ENCODE results near the gene SFI1.

Gene SFI1

GRCh38 chr22:31616315-31616980 lies 120.1 kb downstream of the SFI1 start:
- TF ChIP-seq CTCF (conservative IDR thresholded peaks at IDR 0.05), result no peak
- H3K27ac ChIP-seq, result no peak overlapping the region

DNA sequence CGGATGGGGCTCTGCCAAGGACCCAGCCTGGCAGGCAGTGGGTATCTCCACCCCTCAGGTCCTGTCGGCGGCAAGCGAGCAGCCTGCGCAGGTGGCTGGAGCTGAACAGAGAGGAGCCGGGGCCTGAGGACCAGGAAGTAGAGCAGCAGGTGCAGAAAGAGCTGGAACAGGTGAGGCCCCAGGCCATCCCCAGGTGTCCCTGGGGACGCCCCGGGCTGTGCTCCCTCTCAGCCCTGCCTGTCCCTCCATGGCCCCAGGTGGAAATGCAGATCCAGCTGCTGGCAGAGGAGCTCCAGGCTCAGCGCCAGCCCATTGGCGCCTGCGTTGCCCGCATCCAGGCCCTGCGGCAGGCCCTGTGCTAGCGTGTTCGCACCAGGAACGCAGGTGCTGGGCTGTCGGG lies 121.7 kb downstream of the SFI1 start:
- H3K27ac ChIP-seq, result no peak overlapping the region
- no peak for TF ChIP-seq CTCF (conservative IDR thresholded peaks at IDR 0.05)

DNA sequence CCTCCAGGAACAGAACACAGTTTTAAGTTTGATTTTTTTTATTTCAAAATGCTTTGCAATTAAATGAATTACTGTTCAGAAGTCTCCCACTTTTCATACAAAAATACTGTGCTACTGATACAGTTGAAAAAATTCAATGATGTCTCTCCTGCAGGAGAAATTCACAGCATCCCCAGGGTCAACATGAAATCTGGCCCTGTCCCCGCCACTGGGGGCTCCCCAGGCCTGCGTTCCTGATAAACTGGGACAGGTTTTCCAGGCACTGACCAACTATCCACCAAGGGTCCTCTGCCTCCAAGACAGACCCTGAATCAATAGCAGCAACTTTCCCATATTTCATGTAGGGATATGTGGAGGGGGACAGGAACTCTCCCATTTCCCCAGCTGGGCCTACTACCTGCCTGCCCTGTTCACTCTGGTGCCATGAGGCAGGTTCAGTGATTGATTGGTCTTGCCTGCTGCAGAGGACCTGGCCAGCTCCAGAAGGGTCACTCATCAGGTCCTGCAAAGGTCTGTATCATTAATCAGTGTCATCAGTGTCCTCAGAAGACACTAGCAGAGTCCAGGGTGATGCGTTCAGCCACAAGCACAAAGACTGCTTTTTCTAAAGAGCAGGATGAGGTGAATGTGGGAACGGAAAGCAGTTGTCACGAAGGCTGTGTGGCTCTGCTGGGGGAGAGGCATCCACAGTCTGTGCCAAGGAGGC lies 122.3 kb downstream of the SFI1 start:
- no peak overlapping the region for H3K27ac ChIP-seq
- TF ChIP-seq CTCF (conservative IDR thresholded peaks at IDR 0.05), result no peak

DNA sequence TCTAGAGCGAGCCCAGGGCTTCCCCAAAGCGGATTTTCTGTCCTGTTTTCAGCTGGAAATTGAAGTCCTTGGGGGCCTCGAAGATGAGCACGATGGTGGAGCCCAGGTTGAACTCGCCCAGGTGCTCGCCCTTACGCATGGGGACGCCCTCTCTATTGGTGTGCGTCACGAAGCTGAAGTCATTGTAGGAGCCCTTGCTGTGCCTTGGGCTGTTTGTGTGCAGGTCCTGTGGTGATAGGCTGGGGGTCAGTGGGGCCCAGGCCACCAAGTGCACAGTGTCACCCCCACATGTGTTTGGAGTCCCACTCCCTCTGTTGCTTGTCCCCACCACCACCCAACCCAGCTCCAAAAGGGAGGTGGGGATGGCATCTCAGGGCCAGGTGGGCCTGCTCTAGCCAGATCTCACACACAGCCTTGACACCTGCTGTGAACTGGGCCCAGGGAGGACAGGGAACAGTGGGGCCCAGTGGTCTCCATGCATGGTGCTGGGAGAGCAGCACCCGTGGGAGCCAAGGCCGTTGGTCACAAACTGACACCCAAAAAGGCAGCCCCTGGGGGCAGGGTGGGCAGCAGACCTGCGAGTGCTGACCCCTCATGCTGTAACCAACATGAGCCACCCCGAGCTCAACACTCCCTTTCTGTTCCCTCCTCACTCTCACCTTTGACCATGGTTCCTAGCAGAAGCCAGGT lies 123.4 kb downstream of the SFI1 start:
- no peak overlapping the region for H3K27ac ChIP-seq
- TF ChIP-seq CTCF (conservative IDR thresholded peaks at IDR 0.05), result no peak

DNA sequence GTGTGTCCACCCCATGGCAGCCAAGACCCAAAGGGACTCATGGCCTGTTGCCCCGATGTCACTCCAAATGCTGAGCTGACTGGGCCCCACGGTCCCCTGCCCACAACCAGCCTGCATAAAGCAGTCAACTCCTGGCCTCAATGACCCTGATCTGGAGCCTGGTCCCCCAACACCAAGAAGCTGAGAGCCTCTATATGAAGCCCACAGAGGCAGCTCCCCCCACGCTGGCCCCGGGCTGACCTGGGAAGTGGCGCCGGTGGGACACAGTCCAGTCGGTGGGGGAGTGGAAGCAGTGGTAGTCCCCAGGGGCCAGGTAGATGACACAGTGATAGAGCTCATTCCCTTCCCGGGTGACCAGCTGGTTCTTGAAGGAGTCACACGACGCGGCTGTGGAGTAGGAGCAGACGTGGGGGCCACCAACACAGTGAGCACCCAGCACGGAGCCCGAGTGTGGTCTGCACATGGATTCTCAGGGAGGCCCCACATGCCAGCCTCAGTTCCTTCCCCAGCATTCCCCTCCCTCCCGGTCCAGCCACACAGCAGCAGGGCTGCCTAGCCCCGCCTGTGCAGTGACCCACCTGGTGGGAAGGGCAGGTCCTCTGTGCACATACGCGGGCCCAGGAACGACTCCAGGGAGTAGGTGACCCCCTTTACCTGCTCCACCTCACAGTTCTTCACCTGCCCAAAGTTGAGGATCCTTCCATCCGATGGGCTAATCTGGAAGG lies 124.6 kb downstream of the SFI1 start:
- no peak for TF ChIP-seq CTCF (conservative IDR thresholded peaks at IDR 0.05)
- no peak overlapping the region for H3K27ac ChIP-seq

DNA sequence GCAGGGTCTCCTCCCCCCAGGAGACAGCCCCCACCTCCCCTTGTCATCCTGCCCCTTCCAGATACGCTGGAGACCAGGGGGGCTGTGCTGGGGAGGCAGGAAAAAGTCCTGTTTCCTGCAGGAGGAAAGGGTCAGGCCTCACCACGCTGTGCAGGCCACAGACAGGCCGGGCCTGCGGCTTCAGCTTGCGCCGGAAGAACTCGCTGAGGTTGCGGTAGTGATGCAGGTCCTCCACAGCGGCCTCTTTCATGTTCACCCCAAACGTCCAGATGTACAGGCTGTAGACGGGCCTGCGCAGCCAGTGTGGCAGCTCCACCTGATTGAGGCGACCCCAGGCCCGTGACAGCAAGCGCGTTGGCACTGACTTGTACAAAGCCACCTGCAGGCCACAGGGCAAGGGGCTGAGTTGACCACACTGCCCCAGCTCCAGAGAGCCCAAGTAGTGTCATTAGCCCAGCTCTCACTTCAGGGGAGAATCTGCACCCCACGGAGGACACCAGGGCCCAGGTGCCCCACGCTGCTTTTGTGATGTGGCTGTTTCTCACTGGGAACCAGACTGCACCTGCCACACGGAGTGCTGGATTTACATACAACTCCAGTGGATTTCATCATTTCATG lies 125.3 kb downstream of the SFI1 start:
- H3K27ac ChIP-seq, result no peak overlapping the region
- no peak for TF ChIP-seq CTCF (conservative IDR thresholded peaks at IDR 0.05)
